Sigmoid colon (tissue), 4 donors: ENCODE measurements around the gene RHOV.

ENCODE experiments used
- CTCF ChIP-seq, 4 experiments: fragments of 450-650 bp in 3 of 4; fragments of 200-600 bp in 1 of 4; IDR thresholded peaks; one replicate each; pipeline ENCODE4 v1.5.1; 2016 to 2019; ENCODE audit warnings: antibody characterized with exemption in 4 of 4, mild to moderate bottlenecking in 3 of 4, moderate library complexity in 2 of 4
- POLR2A ChIP-seq, 2 donors: fragments of 450-650 bp; IDR thresholded peaks; one replicate each; pipeline ENCODE4 v1.6.1; 2016; ENCODE audit warnings: antibody characterized with exemption in 2 of 2, mild to moderate bottlenecking in 2 of 2, moderate library complexity in 2 of 2
- POLR2AphosphoS5 ChIP-seq, 4 donors: sonication (generic); formaldehyde crosslinking; IDR thresholded peaks; one replicate each; pipeline ENCODE4 v1.6.1; 2017; ENCODE audit warnings: antibody characterized with exemption in 4 of 4

DNA sequence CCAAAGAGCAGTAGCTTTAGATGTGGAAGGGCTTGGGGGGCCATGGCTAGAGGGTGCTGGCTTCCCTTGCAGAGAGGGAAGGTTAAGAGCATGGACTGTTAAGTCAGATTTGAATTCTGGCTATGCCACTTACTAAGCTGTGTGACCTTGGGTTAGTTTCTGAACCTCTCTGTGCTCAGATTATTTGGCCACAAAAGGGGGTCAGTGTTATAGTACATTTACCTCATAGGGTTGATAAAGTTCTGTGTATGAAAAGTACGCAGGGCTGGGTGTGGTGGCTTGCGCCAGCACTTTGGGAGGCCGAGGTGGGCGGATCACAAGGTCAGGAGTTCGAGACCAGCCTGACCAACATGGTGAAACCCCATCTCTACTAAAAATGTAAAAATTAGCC is 27.0 kb upstream of the RHOV start:
- no peak for TF ChIP-seq POLR2A (IDR thresholded peaks at IDR 0.05)
- no peak for TF ChIP-seq CTCF (IDR thresholded peaks at IDR 0.05)
- no peak for TF ChIP-seq POLR2AphosphoS5 (IDR thresholded peaks at IDR 0.05)
